Testis (tissue), 2 donors: ENCODE measurements around the gene JSRP1.

Source experiments
- CTCF ChIP-seq, 3 experiments: fragments of 450-650 bp in 2 of 3; fragments of 200-600 bp in 1 of 3; sonication (generic) in 1 of 3; IDR thresholded peaks; one replicate each; pipeline ENCODE4 v1.5.1; 2016 to 2019; ENCODE audit warnings: antibody characterized with exemption in 3 of 3, mild to moderate bottlenecking in 2 of 3, moderate library complexity in 1 of 3
- POLR2A ChIP-seq: fragments of 450-650 bp; IDR thresholded peaks from one replicate; pipeline ENCODE4 v1.6.1; 2017; ENCODE audit warnings: antibody characterized with exemption, mild to moderate bottlenecking, moderate library complexity

GRCh38 chr19:2259336-2259735, 3.1 kb upstream of the JSRP1 start:
- TF ChIP-seq CTCF (IDR thresholded peaks at IDR 0.05) (no peak), POLR2A (no peak)
